NCI-H2196 treated with DMSO at 0.1 percent for 48 hours (cell line): ENCODE data around the gene UGT1A3.
"Not testable (repeated sequence)": the region's sequence is repeated elsewhere in the genome, so short reads cannot be mapped to it uniquely, and the experiment has no call there.

Experiments used
- DNase-seq: peaks from one replicate; lab custom pipeline; 2025; ENCODE audit not compliant: unreplicated experiment; lab: John Stamatoyannopoulos, UW

Gene UGT1A3

DNA sequence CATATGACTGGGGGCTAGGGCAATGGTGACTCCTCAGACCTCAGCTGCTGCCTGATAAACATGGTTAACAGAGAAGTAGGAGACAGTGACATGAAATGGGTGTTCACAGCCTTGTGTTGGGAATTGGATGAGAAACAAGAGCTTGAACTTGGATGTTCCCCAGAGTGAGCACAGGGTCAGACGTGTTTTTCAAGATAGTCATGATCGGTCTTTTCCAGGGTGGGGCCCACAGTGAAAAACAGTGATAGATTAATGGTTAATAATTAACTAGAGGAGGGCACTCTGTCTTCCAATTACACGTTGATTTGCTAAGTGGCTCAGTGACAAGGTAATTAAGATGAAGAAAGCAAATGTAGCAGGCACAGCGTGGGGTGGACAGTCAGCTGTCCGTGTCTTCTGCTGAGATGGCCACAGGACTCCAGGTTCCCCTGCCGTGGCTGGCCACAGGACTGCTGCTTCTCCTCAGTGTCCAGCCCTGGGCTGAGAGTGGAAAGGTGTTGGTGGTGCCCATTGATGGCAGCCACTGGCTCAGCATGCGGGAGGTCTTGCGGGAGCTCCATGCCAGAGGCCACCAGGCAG is at the start of gene UGT1A3:
UGT1A3 (plus strand) TSS at position 320 of the 579 bp plus-strand sequence; CDS start at position 405, 85 bp downstream.
- DNase-seq = no peak

DNA sequence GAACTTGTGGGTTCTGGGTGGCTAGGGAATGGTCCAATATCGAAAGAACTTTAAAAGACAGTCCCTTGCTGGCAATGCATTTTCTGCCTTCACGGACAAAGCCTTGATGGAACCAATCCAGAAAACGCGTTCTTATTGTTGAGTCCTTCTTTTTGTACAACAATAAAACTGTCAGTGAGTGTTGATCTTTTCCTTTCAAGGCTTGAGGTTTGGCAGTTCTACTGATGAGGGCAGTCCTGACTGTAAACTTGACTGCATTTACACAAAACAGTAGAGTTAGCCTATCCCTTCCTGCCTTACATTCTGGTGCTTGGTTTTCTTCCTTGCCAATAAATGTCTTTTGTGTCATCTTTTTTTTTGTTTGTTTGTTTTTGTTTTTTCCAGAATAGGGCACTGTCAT is 49.6 kb upstream of the UGT1A3 start:
- DNase-seq = no peak

DNA sequence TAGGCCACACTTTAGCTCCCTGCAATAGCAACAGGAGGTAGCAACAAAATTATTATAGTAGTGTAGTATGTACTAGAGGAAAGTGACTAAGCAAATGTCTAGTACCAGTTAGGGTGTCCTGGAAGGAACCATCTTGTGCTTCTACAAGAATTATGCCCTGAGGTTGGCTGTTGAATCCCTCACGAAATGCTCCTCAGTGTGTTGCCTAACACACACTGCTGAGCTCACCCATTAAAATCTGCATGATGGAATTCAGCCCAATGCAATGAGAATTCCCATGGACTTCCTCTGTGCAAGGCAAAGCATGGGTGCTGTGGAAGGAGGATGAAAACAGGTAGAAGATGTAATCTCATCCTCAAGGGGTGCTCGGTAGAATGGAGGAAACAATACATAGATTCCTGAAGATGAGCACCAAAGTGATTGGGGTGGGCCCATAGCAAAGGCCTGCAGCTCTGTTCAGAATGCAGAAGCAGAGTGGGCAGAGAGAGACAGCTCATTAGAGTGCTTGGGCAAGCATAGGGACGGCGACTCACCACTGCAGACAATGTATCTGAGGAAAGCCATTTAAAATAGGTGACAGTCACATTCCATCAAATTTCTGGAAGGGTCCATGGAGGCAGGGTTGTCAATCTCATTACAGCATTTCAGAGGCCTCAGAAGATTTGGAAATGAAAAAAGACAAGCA is 48.3 kb upstream of the UGT1A3 start:
- DNase-seq = no peak

DNA sequence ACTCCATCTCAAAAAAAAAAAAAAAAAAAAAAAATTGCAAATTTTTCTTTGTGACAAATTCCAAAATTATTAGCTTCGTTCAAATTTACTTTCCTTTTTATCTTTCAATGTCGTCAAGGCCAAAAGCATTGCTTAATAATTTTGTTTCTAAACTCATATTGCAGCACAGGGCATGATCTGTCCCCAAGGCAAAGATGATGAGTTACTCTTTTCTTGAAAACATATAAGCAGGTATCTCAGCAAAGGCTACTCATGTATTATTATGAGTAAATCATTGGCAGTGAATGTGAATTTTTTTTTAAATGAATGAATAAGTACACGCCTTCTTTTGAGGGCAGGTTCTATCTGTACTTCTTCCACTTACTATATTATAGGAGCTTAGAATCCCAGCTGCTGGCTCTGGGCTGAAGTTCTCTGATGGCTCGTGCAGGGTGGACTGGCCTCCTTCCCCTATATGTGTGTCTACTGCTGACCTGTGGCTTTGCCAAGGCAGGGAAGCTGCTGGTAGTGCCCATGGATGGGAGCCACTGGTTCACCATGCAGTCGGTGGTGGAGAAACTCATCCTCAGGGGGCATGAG is 47.2 kb upstream of the UGT1A3 start, which contains the start of gene UGT1A7:
UGT1A7 (plus strand) TSS at position 381 of the 579 bp plus-strand sequence; CDS start at position 418, 37 bp downstream.
- no peak for DNase-seq

DNA sequence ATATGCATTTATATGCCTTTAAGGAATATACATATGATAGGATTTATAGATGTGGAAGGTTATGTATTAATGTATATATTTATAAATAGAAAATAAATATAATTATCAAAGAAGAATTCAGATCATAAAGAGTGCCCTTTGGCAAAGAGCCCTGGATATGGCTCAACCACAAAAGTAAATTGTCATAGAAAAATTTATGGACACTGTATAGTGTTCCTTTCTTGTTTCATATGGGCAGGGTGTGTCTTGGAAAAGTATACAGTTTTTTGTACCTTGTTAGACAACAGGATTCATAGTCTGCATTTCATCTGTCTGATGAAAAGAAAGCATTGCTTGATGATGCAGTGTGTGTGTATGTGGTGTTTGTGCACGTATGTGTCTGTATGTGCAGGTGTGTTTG is 44.2 kb upstream of the UGT1A3 start:
- DNase-seq = no peak

DNA sequence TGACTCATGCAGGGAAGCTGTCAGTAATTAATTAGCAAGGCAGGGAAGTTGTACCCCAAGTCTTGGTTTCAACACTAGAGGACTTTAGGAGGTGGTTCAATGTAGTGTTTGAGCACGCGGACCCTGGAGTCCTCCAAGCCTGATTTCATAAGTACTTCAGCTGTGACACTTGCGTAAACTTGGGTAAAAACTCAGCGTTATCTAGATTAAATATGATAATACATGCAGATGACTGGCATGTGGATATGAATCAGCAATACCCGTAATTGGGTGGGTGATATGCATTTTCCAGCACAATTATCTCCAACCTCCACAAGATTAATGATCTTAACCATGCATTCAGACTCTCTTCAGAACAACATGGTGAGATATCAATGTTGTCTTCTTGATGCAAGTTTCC is 41.9 kb upstream of the UGT1A3 start:
- DNase-seq = no peak

DNA sequence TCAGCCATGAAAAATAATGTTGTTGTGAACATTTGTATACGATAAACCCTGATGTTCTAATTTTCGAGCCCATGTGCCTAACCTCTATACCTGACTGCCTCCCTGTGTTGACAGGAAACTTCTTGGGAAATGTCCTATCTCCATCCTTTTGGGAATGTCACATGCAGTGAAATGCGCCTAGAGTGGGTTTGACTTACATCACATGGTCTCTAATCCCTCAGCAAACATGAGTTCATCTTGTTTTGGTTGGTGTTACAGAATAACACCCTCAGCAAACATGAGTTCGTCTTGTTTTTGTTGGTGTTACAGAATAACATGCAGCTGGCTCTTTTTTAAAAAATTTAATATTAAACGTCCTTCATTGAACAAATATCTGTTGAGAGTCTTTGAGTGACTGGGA is 40.5 kb upstream of the UGT1A3 start:
- no peak for DNase-seq

DNA sequence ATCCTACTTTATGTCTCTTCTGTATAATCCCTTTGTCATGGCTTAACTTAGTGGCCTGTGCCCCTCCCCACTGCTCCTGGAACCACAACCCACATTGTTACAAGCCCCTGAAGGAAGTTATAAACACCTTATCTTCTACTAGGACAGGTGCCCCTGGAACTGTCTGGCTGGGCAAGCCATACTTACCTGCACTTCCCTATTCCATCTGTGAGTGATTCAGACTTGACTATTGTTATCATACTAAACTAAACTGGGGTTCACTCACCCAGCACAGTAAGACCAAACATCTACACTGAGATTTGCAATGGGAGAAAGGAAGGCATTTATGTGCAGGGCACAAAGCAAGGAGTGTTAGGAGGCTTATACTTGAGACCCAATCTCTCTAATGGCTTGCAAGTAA is 39.8 kb upstream of the UGT1A3 start:
- no peak for DNase-seq

DNA sequence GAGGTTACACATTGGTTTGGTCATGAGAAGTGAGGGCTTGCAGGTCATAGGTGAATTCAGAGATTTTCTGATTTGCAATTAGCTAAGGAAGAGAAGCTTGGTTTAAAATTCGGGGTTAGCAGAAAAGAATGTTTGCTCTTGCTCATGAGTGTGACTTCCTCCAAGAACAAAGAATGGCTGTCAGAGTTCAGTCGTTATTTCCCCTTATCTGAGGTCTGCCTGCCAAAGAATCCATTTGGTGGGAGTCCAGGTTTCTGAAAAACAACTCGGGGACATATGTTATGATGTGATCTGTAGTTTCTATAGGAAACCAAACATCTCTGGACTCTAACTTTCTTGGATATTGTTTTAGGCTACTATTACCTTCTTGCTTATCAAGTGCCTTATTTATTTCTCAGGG is 39.3 kb upstream of the UGT1A3 start:
- DNase-seq = no peak

DNA sequence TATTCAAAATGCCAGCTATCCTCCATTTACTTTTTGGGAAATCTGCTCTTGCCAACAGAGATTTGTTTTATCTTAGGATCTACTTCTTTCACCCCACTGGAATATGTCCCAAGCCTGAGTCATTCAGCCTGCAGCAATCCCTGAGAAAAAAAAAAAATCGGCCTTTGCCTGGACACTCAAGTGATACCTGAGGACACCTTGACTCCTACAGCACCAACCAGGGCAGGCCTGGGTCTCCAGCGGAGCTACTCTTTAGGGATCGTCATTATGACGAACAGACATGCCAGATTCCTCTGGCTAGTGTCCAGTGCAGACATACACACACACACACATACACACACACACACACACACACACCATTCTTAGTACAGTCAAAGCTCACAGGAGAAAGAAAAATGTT is 38.4 kb upstream of the UGT1A3 start:
- DNase-seq = no peak

DNA sequence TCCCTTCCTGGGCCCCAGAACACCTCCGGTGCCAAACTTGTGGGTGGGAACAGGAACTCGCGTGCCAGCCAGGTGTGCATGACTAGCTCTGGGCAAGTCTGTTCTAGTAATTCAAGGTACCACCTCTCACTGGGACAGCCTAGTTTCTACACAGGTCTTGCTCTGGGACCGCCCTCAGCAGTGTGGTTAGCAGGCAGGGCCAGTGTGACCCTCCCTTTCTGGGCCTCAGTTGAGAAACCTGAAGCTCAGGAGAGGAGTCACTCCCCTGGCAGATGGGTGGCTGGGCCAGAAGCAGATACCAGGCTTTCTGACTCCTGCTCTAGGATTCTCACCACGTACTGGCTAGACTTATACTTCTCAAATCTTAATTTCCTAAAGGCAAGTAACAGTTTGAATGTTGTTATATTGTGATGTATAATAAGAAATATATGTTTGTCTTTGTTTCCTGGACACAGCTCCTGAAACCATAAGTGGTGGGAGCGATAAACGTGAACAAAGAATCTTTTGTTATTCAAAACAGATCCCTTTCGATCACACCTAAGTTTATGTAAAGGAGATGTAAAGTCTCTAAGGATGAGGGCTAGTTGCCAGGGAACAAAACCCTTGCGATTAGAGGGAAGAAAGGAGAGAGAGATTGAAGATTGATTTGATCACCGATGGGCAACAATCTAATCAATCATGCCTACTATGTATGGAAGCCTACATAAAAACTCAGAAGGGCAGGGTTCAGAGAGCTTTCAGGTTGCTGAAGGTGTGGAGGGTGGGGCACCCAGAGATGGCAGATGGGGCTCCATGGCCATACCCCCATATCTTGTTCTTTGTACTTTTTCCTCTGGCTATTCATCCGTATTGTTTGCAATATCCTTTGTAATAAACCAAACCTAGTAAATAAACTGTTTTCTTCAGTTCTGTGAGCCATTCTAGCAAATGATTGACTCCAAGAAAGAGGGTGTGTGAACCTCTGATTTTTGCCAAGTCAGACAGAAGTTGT is 37.1 kb upstream of the UGT1A3 start:
- no peak for DNase-seq

DNA sequence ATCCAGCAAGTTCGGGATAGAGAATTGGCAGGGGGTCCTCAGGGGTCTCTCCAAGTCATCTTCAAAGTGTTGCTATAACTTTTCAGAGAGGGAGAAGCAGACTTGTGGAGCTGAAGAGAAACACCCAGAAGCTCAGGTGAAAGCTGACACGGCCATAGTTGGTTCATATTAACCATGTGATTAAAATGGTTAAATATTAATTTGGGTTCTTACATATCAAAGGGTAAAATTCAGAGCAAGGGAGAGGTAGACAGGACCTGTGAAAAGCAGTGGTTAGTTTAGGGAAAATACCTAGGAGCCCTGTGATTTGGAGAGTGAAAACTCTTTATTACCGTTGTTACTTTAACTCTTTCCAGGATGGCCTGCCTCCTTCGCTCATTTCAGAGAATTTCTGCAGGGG is 36.2 kb upstream of the UGT1A3 start, which contains the start of gene UGT1A6:
UGT1A6 (plus strand) TSS at position 243 of the 400 bp plus-strand sequence; CDS start at position 358, 115 bp downstream.
- DNase-seq = no peak

DNA sequence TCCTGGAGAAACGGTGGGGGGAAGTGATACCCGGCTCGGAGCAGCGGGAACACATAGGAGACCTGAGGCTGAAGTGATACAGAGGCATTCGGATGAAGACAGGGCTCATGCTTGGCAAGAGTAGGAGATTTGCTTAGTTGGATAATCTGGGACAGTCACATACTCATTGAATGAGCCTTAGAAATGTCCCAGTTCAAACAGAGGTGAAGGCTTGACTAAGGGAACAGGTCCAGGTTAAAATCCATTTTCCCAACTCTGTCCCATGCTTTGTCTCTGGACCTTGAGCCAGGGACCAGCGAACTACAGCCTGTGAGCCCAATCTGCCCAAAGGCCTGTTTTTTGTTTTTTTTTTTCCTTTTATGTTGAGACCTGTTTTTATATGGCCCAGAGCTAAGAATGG is 34.9 kb upstream of the UGT1A3 start:
- no peak for DNase-seq

DNA sequence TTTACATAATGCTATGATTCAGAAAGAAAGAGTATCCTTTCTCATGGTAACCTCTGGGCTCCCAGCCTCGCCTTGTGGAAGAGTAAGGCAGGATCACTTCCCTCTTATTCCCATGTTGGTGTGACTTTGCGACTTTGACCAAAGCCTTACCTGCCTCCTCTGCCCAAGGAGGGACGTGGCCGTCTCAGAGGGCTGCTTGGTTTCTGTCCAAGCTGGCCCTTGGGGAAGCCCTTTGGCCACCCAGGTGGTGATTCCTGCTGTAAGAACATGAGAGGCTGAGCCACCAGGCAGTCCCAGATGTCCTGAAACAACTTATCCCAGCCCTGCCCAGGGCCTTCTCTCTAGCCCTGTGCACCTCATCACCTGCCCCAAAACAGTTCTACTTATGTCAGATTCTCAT is 30.1 kb upstream of the UGT1A3 start:
- DNase-seq = no peak

DNA sequence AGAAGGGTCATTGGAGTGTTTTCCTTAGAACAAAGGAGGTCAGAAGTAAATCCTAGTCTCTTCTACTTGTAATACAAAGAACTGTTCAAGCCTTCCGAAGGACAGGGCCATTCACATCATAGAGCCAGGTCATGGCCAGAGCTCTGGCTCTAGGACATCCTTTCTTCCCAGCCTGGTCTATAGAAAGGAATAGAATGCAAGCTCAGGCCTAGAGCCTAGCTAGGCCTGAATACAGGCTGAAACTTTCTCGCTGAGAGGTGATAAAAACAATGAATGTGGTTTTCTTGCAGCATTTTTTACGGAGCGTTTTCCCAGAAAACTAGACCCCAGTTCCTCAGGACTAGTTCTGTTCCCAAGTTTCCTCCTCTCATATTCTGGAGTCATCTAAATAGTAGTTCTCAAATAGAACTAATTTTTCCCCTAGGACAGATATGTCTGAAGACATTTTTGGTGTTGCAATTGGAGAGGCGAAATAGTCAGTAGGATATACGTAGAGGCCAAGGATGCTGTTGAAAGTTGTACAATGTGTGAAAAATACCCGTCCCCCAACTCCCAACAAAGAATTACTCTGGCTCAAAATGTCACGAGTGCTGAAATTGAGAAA is 29.3 kb upstream of the UGT1A3 start:
- no peak for DNase-seq

DNA sequence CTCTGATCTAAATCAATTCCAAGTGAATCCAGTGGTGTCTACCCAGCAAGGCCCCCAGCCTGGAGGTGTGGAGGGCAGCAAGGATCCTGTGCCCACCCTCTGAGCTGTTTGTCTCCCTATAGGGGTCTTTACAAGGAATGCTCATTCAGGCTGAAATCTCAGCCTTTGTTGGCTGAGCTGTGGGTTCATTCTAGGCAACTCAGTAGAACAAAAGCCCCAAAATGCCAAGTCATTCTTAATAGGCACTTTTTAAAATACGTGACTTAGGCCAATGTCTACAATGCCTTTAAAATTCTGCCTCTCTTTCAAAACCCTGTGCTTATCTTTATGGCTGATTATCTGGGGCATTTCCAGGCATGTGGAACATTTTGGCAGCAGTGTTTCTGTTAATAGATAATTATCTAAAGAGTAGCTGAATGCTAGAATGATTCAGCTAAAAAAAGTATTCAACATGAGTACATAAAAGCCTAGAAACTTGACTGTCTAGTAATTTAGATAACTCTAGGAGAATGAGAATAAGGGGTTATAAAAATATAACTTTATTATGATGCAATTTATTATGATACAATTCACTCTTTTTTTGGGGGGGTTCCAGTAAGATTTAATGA is 28.7 kb upstream of the UGT1A3 start:
- peak; percentile 50 for DNase-seq

DNA sequence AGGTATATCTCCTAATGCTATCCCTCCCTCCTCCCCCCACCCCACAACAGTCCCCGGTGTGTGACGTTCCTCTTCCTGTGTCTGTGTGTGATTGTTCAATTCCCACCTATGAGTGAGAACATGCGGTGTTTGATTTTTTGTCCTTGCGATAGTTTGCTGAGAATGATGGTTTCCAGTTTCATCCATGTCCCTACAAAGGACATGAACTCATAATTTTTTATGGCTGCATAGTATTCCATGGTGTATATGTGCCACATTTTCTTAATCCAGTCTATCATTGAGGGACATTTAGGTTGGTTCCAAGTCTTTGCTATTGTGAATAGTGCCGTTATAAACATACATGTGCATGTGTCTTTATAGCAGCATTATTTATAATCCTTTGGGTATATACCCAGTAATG is 28.0 kb upstream of the UGT1A3 start:
- DNase-seq = not testable (repeated sequence)

DNA sequence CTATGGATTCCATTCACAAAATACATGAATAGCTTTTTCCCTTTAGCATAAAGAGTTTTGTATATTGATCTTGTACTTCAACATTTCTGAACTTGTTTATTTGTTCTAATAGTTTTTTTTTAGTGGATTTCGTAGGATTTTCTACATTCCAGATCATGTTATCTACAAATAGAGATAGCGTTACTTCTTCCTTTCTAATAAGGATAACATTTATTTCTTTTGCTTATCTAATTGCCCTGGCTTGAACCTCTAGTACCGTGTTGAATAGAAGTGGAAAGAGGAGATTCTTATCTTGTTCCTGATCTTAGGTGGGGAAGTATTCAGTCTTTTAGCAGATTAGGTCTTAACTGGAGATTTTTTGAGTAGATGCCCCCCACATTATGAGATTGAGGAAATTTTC is 26.6 kb upstream of the UGT1A3 start:
- no peak for DNase-seq

DNA sequence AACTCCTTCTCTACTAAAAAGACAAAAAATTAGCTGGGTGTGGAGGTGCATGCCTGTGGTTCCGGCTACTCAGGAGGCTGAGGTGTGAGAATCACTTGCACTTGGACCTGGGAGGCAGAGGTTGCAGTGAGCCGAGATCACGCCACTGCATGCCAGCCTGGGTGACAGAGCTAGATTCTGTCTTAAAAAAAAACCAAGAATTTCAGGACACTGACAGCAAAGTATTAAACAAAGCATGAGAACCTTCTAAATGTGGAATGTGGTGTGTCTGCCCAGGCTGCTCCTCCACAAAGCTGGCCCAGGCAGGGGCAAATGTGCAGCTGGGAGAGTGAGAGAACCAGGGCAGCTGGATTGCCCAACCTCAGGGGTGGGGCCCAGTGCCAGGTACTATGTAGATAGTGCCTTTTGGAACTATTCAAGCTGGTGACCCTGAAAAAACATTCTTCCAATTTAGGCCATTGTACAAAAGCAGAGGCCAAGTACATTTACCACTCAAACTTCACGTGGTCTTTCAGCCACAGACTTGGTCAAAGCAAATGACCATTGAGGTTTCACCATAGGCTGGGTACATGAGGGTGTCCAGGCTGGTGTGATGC is 22.8 kb upstream of the UGT1A3 start:
- DNase-seq = no peak

DNA sequence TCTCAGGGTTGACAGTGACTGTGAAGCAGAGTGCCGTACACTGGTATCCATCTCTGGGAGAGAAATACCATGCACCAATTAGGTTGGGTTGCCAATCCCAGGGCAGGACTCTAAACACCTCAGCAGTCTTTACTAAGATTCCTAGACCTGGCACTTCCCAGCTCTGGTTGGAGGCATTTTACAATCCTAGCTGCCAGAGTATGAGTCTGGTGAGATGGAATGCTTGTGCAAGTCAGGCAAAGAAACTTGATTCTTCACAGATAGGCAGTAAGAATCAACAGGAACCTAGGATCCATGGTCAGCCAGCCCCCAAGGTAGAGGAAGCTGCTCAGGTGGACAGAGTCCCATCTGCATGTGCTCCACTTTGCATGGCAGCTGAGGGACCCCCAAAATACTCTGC is 22.1 kb upstream of the UGT1A3 start:
- no peak for DNase-seq
